Subcutaneous adipose tissue (tissue), 4 donors: ENCODE measurements around the gene C2orf78. TPM values are rescaled to one million over a fixed set of nuclear protein-coding genes. Genes with fewer than 3 reads are reported as not detected.

Experiments
- CTCF ChIP-seq: fragments of 450-650 bp; IDR thresholded peaks from one replicate; pipeline ENCODE4 v1.5.1; 2016; ENCODE audit warnings: low read depth, mild to moderate bottlenecking, control low read depth, antibody characterized with exemption, moderate library complexity
- total RNA-seq, 4 donors: library from RNA; depleted of rRNA; stranded (reverse); fragments of >200 nt; gene quantifications; one replicate each; pipeline ENCODE4 v1.1.0, GENCODE V29; 2016

The C2orf78 gene
- total RNA-seq, 4 donors from 2014 or later, result not detected

- TF ChIP-seq CTCF, result no peak
These were observed 58.1 kb downstream of the C2orf78 start for GRCh38 chr2:73841912-73842738.

GRCh38 chr2:73842739-73843019 is 58.7 kb downstream of the C2orf78 start:
- no peak for TF ChIP-seq CTCF

GRCh38 chr2:73844087-73844486 is 60.1 kb downstream of the C2orf78 start:
- no peak for TF ChIP-seq CTCF

- TF ChIP-seq CTCF, result no peak
These were observed 66.0 kb downstream of the C2orf78 start for GRCh38 chr2:73850009-73850408.

GRCh38 chr2:73851274-73851673 is 67.3 kb downstream of the C2orf78 start:
- TF ChIP-seq CTCF, result no peak

- TF ChIP-seq CTCF, result no peak
These were observed 68.0 kb downstream of the C2orf78 start for GRCh38 chr2:73852020-73852419.

GRCh38 chr2:73855526-73855925 is 71.5 kb downstream of the C2orf78 start:
- TF ChIP-seq CTCF, result no peak
